ENCODE results near the gene COL27A1. TPM values are rescaled to one million over a fixed set of nuclear protein-coding genes. Genes with fewer than 3 reads are reported as not detected.
A peak's percentile ranks its signal among the peaks of the same experiment; 100 is the strongest.

Gene COL27A1
- total and polyA plus RNA-seq, 4 donors, result 10.9 to 25.6 (median 17.4) TPM

DNA sequence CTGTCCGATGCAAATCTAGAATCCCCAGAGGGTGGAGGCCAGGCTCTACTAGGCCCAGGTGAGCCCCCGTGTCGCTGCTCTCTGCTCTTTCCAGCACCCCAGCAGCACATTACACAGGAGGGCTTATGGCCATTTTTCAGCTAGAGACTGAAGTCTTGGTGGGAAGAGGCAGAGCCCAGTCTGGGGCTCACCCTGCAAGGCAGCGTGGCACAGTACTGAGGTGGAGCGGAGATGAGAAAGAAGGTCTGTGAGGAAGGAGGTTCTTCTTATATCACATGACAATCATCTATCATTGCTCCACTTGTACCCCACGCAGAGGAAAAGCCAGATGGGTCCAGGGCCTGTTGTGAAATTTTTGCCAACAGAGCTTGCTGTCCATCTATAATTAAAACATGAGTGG lies 46.2 kb upstream of the COL27A1 start:
- Histone ChIP-seq H3K36me3 (ENCODE audit: control insufficient read depth in 4 of 4, insufficient read depth in 4 of 4, low read length in 4 of 4) (no peaks in the 10 kb centered on the region), H3K4me1 (ENCODE audit: control insufficient read depth in 5 of 5, insufficient read depth in 5 of 5, low read length in 5 of 5) (peaks cover 0 to 13% (median 5%) of the 10 kb centered on the region in 5 donors), H3K27me3 (ENCODE audit: control insufficient read depth in 3 of 3, insufficient read depth in 3 of 3, low read length in 2 of 3) (peaks cover 0 to 2% (median 0%) of the 10 kb centered on the region in 3 donors), H3K27ac (ENCODE audit: low read depth in 1 of 2, low read length in 1 of 2) (no peak overlapping the region), H3K4me3 (no peak overlapping the region), H3K9me3 (ENCODE audit: control insufficient read depth in 4 of 4, insufficient read depth in 3 of 4, low read length in 3 of 4) (no peaks in the 10 kb centered on the region), H3K9ac (ENCODE audit: insufficient read depth in 1 of 2, low read length in 2 of 2) (no peak overlapping the region)
- 85 to 90% methylated on average over 6 of the region's 6 CpGs for WGBS, 2 donors
- DNase-seq (no peak), ATAC-seq (ENCODE audit: insufficient read depth, low FRiP score) (no peak)
- TF ChIP-seq, protein P1, sequence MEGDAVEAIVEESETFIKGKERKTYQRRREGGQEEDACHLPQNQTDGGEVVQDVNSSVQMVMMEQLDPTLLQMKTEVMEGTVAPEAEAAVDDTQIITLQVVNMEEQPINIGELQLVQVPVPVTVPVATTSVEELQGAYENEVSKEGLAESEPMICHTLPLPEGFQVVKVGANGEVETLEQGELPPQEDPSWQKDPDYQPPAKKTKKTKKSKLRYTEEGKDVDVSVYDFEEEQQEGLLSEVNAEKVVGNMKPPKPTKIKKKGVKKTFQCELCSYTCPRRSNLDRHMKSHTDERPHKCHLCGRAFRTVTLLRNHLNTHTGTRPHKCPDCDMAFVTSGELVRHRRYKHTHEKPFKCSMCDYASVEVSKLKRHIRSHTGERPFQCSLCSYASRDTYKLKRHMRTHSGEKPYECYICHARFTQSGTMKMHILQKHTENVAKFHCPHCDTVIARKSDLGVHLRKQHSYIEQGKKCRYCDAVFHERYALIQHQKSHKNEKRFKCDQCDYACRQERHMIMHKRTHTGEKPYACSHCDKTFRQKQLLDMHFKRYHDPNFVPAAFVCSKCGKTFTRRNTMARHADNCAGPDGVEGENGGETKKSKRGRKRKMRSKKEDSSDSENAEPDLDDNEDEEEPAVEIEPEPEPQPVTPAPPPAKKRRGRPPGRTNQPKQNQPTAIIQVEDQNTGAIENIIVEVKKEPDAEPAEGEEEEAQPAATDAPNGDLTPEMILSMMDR (IDR thresholded peaks at IDR 0.05; ENCODE audit: control extremely low read depth, extremely low read depth), result no peak

DNA sequence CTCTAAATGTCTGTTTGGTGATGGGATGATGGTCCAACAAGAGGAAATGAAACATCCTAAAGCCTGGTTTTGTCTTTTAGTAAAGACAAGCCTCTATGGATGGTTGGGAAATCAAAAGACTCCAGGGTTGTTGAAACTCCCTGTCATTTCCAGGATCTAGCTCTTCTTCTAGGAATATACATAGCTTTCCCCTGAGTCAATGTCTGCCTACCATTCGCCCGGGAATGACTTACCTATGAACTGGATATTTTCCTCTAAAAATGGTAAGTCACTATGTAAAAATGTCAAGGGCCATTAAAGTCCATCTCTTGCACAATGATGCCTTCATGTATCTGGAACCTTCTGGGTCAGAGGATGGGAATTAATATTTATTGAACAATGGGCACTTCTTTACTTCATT lies 45.2 kb upstream of the COL27A1 start:
- ATAC-seq (ENCODE audit: insufficient read depth, low FRiP score), result peak; percentile 32
- no peak overlapping the region for H3K4me3 ChIP-seq
- H3K27ac ChIP-seq (ENCODE audit: low read depth in 1 of 2, low read length in 1 of 2), result no peak overlapping the region
- no peaks in the 10 kb centered on the region for H3K36me3 ChIP-seq (ENCODE audit: control insufficient read depth in 4 of 4, insufficient read depth in 4 of 4, low read length in 4 of 4)
- H3K27me3 ChIP-seq (ENCODE audit: control insufficient read depth in 3 of 3, insufficient read depth in 3 of 3, low read length in 2 of 3), result peaks cover 0 to 2% (median 0%) of the 10 kb centered on the region in 3 donors
- no peak for DNase-seq
- H3K9ac ChIP-seq (ENCODE audit: insufficient read depth in 1 of 2, low read length in 2 of 2), result no peak overlapping the region
- H3K4me1 ChIP-seq (ENCODE audit: control insufficient read depth in 5 of 5, insufficient read depth in 5 of 5, low read length in 5 of 5), result peaks cover 0 to 13% (median 5%) of the 10 kb centered on the region in 5 donors
- 70 to 82% methylated on average over 2 of the region's 2 CpGs for WGBS, 2 donors
- H3K9me3 ChIP-seq (ENCODE audit: control insufficient read depth in 4 of 4, insufficient read depth in 3 of 4, low read length in 3 of 4), result no peaks in the 10 kb centered on the region
- TF ChIP-seq, protein P1 (IDR thresholded peaks at IDR 0.05; ENCODE audit: control extremely low read depth, extremely low read depth), result no peak

DNA sequence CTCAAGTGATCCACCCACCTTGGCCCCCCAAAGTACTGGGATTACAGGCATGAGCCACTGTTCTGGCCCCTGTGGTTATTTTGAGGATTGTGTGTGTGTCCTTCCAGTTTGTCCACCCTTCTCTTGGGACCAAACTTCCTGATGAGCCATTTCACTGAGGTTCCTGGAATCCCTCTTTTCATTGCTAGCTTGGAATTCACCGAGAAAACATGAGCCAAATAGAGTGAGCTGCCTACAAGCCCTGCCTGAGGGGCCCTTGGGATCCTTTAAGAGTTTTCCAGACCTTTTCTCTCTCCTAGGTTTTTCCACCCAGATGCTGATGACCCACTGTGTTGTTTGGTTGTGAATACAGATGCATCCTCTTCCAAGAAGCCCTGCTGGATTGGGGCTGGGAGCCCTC lies 43.0 kb upstream of the COL27A1 start:
- Histone ChIP-seq H3K9ac (ENCODE audit: insufficient read depth in 1 of 2, low read length in 2 of 2) (no peak overlapping the region), H3K36me3 (ENCODE audit: control insufficient read depth in 4 of 4, insufficient read depth in 4 of 4, low read length in 4 of 4) (no peaks in the 10 kb centered on the region), H3K9me3 (ENCODE audit: control insufficient read depth in 4 of 4, insufficient read depth in 3 of 4, low read length in 3 of 4) (no peaks in the 10 kb centered on the region), H3K27me3 (ENCODE audit: control insufficient read depth in 3 of 3, insufficient read depth in 3 of 3, low read length in 2 of 3) (no peaks in the 10 kb centered on the region), H3K27ac (ENCODE audit: low read depth in 1 of 2, low read length in 1 of 2) (no peak overlapping the region), H3K4me3 (no peak overlapping the region), H3K4me1 (ENCODE audit: control insufficient read depth in 5 of 5, insufficient read depth in 5 of 5, low read length in 5 of 5) (peaks cover 0 to 21% (median 5%) of the 10 kb centered on the region in 5 donors)
- TF ChIP-seq, protein P1 (IDR thresholded peaks at IDR 0.05; ENCODE audit: control extremely low read depth, extremely low read depth), result no peak
- ATAC-seq (ENCODE audit: insufficient read depth, low FRiP score) (no peak), DNase-seq (no peak)
- WGBS, 2 donors, result 65 to 83% methylated on average over 1 of the region's 1 CpG

Measured in lung (tissue), 12 donors.